ENCODE measurements around the gene IL12RB1.

- TF ChIP-seq EP300 (IDR thresholded peaks at IDR 0.05; ENCODE audit: borderline replicate concordance in 1 of 2, low read depth in 2 of 2, low read length in 2 of 2), result no peak
- no peak for TF ChIP-seq SRF (IDR thresholded peaks at IDR 0.05; ENCODE audit: low read depth, low read length)
- no peak for TF ChIP-seq CTCF (IDR thresholded peaks at IDR 0.05; ENCODE audit: control extremely low read depth in 1 of 3, insufficient read depth in 1 of 3, low read depth in 1 of 3, low read length in 3 of 3)
- no peak for TF ChIP-seq POLR2A (IDR thresholded peaks at IDR 0.05; ENCODE audit: control extremely low read depth in 1 of 2, low read depth in 2 of 2, low read length in 2 of 2)
Measured at GRCh38 chr19:18070181-18070580, 16.6 kb downstream of the IL12RB1 start.
